Bronchial epithelial cell (primary cell): ENCODE results near the gene HAPSTR1. TPM values are rescaled to one million over a fixed set of nuclear protein-coding genes. Genes with fewer than 3 reads are reported as not detected.

Source experiments
- DNase-seq: peaks from one replicate; pipeline ENCODE4 v3.0.0-alpha.2; 2010; ENCODE audit warnings: low read depth
- FAIRE-seq: peaks from 2 replicates; lab custom pipeline; 2011; peaks lifted over from hg19 to GRCh38; lab: Jason Lieb, UNC
- H3K27me3 ChIP-seq: 2 replicates; pipeline ENCODE4 v1.5.1; 2011; ENCODE audit warnings: low read length; ENCODE audit not compliant: control insufficient read depth, insufficient read depth
- H3K36me3 ChIP-seq: 2 replicates; pipeline ENCODE4 v1.5.1; 2011; ENCODE audit warnings: low read length; ENCODE audit not compliant: control insufficient read depth, insufficient read depth
- H3K4me3 ChIP-seq: 2 replicates; pipeline ENCODE4 v1.5.1; 2011; ENCODE audit warnings: mild to moderate bottlenecking, low read depth, low read length, control low read depth
- total RNA-seq: library from RNA; depleted of rRNA; stranded (reverse); fragments of >200 nt; gene quantifications from 2 replicates; pipeline ENCODE4 v1.2.1, GENCODE V29; 2014
- TF ChIP-seq, protein P1 (sequence below): IDR thresholded peaks from 2 replicates; pipeline ENCODE4 v1.5.1; 2011; ENCODE audit warnings: mild to moderate bottlenecking, moderate library complexity, low read length, control low read depth, inconsistent platforms; ENCODE audit not compliant: insufficient read depth, severe bottlenecking

HAPSTR1 gene
- total RNA-seq, 1 donor from 2014 or later = 66.1 TPM

DNA sequence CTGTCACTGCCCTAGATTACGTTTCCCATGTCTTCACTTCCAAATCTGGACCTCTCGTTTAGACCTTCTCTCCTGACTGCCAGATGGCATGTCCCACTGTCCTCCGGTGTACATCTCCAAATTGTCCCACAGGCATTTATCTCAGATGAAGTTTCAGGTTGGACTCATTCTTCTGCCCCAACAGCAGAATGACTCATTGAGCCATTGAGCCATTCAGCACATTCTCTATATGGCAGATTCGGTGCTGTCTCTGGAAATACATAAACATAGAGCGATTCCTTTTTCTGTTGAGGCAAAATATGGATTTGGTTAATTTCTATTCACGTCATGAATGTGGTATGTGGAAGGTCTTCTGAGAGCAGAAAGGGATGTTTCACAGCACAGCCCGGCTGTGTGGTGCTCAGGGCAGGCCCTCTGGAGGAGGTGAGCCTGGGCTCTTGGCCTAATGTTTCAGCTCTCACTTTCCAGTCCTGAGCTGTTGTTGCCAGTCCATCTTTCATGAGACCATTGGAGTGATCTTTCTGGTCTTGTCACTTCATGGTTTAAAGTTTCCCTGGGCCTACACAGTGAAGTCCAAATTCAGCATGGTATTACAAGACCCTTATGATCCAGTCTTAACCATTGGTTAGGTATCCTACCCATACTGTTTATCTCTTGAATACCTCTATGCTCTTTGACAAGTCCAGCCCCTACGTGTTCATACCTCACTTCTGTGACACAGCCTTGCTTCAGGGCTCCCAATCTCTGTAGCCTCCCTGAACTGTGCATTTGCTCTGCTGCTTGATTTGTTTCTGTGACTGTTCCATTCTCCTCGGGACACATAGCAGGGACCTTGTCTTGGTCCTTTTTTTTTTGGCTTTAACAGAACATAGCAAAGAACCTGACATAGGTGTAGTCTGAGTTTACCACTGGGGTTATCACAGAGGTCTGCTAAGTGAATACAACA, 15.9 kb downstream of the HAPSTR1 start:
- H3K36me3 ChIP-seq = peaks cover 28% of the 10 kb centered on the region
- TF ChIP-seq, protein P1, sequence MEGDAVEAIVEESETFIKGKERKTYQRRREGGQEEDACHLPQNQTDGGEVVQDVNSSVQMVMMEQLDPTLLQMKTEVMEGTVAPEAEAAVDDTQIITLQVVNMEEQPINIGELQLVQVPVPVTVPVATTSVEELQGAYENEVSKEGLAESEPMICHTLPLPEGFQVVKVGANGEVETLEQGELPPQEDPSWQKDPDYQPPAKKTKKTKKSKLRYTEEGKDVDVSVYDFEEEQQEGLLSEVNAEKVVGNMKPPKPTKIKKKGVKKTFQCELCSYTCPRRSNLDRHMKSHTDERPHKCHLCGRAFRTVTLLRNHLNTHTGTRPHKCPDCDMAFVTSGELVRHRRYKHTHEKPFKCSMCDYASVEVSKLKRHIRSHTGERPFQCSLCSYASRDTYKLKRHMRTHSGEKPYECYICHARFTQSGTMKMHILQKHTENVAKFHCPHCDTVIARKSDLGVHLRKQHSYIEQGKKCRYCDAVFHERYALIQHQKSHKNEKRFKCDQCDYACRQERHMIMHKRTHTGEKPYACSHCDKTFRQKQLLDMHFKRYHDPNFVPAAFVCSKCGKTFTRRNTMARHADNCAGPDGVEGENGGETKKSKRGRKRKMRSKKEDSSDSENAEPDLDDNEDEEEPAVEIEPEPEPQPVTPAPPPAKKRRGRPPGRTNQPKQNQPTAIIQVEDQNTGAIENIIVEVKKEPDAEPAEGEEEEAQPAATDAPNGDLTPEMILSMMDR = no peak
- FAIRE-seq (no peak), DNase-seq (no peak)
- H3K27me3 ChIP-seq = no peaks in the 10 kb centered on the region
- H3K4me3 ChIP-seq = no peak overlapping the region

DNA sequence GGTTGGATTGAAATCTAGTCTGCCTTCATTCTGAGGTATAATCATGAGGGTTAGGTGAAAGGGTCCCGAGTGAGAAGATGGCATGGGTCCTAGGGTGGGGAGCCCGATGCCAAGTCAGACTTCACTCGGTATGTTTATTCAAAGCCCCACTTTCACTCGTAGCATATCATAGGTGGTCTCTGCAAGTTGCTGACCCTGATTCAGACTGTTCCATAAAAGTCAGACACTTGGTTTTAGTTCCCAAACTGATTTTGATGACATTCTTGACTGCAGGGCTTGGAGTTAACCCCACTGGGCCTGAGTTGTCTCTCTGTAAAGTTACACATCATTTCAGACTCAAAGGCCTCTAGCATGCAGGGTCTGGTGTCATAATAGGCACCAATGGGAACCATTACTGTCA, 17.8 kb downstream of the HAPSTR1 start:
- DNase-seq (no peak), FAIRE-seq (no peak)
- TF ChIP-seq, protein P1 = no peak
- H3K4me3 ChIP-seq = no peak overlapping the region
- peaks cover 21% of the 10 kb centered on the region for H3K36me3 ChIP-seq
- H3K27me3 ChIP-seq = no peaks in the 10 kb centered on the region

DNA sequence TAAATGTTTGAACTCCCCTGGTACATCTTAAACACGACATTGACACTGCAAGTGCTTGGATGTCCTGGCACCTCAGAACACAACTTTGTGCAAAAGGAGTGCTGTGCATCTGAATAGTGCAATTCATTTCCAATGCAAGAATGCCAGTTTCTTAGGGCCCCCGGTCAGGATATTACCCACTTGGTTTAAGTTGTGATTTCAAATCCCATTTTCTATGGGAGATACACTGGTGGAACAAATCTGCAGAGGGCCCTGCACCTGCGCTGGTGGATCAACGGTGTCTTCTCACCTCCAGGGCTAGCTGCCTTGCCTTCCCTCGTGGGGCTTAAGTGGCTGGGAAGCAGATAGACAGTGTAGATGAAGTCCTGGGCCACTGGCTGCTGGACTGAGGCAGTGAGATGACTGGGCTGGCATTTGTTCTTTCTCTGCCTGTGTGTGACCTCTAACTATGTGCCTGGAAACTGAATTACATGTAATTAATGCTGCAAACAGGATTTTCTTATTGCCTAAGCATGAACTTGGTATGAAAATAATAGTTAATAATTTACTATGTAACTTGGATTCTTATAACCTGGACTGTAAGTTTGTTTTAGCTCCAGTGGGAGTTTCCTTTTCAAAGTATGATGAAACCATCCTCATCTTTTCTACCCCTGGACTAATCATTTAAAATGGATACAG, 20.9 kb downstream of the HAPSTR1 start:
- H3K27me3 ChIP-seq = no peaks in the 10 kb centered on the region
- no peak overlapping the region for H3K4me3 ChIP-seq
- DNase-seq (no peak), FAIRE-seq (no peak)
- TF ChIP-seq, protein P1 = no peak
- H3K36me3 ChIP-seq = peaks cover 20% of the 10 kb centered on the region

DNA sequence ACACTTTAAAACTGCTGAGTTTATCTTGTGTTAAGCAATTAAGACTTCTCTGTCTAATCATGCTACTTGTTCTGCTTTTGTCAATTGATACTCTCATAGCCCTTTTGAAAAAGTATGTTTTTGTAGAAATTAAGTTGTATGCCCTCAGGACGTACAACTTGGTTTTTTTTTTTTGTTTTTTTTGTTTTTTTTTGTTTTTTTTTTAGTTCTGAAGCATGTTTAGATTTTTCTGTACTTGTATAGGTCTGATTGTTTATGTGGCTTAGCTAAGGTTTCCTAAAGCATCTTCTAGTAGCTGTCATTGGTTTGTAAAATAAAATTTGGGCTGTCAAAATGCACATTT, 21.4 kb downstream of the HAPSTR1 start:
- Histone ChIP-seq H3K36me3 (peaks cover 16% of the 10 kb centered on the region), H3K27me3 (no peaks in the 10 kb centered on the region), H3K4me3 (no peak overlapping the region)
- FAIRE-seq (no peak), DNase-seq (no peak)
- TF ChIP-seq, protein P1 = no peak

DNA sequence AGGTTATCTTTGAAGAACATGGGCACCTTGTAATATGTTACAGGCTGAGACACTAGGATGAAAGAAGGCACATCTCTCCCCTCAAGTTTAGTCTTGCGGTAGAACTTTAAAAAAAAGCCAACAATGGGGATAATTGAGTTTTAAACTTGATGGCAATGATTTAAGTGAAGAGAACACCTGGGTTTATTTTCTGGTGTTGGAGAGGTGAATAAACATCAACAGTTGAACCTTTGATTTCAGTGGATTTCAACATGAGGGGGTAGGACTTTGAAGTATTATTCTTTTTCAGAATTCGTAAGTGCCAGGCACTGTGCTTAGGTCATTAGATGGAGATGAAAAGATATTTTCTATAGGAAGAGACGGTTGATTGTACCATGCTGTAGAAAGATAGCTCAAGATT, 22.3 kb downstream of the HAPSTR1 start:
- H3K4me3 ChIP-seq = no peak overlapping the region
- TF ChIP-seq, protein P1 = no peak
- no peak for FAIRE-seq
- H3K27me3 ChIP-seq = no peaks in the 10 kb centered on the region
- DNase-seq = no peak
- peaks cover 12% of the 10 kb centered on the region for H3K36me3 ChIP-seq
